GM18505 (cell line): ENCODE data around the gene NRF1.

ENCODE experiments used
- ATAC-seq: cut with Tn5 transposase; IDR thresholded peaks from one replicate; pipeline ENCODE4 v1.9.1; 2021; ENCODE audit not compliant: unreplicated experiment
- POLR2A ChIP-seq: IDR thresholded peaks from 4 replicates; pipeline ENCODE4 v1.6.1; 2011; ENCODE audit warnings: borderline replicate concordance; ENCODE audit not compliant: insufficient read depth, insufficient read length; ENCODE audit errors: extremely low read depth

NRF1 gene

DNA sequence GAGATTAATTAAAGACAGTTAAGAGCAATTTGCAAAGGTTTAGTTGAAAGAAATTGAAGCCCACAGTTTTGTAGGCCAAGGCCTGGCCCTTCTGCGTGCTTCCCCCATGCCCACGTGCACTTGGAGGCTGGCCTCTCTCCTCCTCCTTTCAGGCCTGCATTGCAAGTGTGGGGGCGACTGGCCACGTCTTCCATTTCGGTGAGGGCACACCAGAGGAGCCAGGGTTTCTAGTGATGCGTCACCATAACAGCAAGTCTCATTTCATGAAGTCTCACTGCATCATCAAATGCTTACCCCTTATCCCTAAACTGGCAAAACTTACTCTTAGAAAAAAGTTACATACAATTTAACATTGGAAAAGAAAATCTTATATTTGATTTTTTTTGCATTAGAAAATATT lies 141.2 kb downstream of the NRF1 start:
- no peak for ATAC-seq
- no peak for TF ChIP-seq POLR2A

DNA sequence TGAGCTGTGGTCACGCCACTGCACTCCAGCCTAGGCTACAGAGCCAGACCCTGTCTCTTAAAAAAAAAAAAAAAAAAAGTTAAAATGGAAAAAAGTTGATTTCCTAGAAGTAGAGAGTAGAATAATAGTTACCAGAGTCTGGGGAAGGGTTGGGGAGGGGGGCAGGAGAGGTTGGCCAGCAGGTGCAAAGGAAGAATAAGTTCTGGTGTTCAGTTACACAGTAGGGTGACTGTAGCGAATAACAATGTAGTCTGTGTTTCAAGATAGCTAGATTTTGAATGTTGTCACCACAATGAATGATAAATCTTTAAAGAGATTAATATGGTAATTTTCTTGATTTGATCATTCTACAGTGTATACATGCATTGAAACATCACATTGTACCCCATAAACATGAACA lies 142.9 kb downstream of the NRF1 start:
- TF ChIP-seq POLR2A, result no peak
- ATAC-seq, result no peak

DNA sequence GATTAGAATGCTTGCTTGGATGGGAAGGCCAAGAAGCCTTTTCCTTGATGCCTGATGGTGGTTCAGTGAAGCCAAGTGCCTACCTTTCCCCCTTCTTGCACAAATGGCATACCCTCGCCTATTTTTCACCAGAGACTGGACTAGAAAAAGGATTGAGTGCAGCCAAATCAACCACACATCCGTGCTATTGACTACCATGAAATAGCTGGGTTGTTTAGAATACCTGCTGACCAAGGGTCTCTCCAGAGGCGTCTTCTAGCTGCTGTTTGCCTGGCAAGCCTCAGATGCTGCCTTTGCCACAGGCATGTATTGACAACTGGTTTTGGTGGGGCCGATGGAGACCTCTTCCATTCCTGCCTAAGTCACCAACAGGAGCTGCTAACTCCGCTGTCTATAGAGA lies 146.5 kb downstream of the NRF1 start:
- ATAC-seq, result no peak
- no peak for TF ChIP-seq POLR2A

DNA sequence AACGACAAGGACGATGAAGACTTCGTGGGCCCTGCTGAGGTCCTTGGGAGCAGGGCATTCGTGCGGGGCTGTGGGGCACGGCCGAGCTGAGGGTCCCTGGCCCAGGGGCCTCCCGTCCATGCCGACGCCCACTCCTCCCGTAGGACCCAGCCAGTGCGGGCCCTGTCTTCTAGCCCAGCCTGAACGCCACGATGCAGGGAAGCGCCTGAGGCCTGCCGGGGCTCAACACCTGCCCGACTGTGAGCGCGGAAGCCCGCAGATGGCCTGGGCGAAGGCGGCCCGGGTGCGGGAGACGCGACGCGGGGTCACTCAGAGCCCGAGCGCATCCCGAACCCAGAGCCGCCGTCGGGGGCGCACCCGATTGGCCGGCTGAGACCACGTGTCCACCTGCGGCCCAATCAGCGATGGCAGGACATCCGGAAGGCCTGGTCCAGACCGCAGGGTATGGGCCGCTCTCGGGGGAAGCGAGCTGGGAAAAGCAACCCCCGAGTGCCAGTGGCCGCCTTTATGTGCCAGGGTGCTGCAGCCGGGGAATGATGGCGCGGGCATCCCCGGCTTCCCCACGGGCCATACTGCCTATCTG lies 151.0 kb downstream of the NRF1 start:
- no peak for ATAC-seq
- TF ChIP-seq POLR2A, result no peak

DNA sequence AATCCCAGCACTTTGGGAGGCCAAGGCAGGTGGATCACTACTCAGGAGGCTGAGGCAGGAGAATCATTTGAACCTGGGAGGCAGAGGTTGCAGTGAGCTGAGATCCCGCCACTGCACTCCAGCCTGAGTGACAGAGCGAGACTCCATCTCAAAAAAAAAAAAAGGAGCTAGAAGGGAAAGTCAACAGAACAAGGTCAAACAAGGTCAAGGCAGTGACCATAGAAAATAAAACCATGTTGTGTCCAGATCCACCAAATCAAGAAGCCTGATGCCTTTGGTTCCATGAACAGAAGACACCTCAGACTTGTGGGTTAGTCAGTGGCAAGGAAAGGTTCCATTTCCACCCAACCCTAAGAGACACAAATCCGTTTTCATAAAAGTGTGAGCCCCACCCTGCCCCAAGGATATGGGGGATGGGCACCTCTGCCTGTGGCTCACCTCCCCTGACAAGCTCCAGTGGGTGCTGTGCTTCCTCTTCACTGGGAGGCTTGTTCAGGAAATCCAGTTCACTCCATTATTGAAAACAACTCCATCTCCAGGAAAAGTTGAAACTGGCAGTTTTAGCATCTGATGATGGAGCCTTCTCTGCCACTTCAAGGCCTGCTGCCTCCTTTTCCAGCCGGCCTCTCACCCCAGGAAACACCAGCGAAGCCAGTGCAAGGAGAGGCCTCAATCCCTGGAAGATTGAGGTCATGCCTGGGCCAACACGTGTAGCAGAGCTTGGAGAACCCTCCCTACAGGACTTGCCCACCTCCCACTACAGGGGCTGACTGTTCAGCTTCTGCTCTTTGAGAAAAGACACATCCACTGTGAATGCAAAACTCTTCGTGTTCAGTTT lies 152.9 kb downstream of the NRF1 start:
- ATAC-seq, result no peak
- TF ChIP-seq POLR2A, result no peak

DNA sequence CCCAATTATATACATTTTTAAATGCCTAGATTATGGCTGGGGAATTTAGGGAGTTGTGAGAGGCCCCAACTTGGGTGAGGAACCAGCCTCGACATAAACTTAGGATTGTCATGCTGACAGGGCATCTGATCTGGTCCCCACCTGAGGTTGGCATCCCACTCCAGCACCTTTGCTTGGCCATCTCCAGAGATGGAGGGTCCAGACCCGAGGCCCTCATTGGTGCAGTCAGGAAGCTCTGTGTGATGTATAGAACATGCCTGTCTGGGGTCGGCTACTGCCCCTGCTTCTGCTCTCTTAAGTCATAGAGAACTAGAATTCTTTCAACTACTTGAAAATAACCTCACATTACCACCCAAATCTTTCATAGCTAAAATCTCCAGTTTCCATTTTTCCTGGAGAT lies 153.8 kb downstream of the NRF1 start:
- ATAC-seq, result no peak
- no peak for TF ChIP-seq POLR2A

DNA sequence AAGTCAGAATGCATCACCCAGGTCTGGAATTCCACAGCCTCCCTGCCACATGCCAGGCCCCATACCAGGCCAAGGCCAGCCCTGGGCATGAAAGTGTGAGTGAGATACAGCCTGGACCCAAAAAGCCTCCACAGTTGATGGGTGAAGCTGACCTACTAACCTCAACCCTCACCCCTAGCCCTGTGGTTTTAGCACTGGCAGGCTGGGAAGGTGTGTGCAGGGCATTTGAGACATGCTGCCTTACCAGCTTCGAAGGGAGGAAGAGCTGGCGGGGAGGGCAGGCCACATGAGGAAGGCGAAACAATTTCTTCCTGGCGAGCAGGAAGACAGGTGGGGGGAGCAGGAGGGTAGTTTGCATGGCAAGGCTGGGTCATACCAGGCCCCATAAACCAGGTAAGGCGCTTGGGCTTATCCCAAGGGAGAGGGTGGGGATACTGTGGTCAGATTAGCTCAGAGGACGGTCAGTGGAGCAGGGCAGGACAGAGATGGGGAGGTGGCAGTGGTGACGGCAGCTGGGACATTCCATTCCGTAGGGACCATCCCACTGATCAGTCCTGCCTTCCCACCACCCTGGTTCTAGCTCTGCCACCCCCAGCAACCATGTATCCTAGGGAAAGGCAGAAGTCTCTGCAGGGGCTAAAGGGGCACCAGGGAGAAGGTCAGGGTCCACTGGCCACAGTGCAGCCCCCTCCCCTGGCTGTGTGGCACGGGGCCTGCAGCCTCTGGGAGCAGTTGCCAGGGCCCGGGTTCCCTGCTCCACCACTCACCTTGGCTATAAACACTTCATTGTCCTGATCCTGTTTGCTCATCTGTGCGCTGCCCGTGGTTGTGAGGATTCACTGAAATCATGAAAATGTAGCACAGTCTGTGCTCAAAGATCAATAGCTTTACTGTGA lies 155.8 kb downstream of the NRF1 start:
- no peak for TF ChIP-seq POLR2A
- ATAC-seq, result no peak

DNA sequence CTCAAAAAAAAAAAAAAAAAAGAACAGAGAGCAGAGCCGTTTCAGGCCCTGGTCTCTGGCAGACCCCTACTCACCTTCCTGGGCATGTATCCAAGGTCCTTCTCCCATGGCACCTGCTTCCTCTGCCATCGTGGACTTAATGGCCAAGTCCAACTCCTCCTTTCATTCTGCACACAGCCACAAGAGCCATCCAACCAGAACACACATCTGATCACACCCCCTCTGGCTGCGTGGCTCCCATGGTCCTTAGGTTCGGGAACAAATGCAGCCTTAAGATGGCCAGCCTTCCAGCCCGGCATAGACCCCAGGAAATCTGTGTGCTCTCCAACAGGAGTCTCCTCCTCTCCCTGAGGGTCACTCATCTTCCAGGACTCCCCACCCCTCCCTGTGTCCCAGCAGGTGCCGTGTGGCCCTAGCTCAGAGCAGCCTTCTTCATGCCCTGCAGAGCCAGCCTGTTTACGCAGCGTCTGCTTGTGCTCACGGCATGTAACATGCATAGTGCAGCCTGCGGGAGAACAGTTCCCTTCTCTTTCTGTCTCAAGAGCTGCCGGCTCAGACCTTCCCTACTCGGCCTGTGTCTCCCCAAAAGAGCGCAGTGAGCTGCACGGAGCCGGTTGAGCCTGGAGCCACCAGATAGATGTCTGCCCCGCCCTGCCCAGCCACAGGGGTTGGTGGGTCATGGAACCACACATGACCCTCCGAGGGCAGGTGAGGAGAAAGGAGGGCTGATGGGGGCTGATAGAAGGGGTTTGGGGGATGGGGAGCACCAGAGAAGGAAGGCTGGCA lies 157.3 kb downstream of the NRF1 start:
- ATAC-seq, result no peak

DNA sequence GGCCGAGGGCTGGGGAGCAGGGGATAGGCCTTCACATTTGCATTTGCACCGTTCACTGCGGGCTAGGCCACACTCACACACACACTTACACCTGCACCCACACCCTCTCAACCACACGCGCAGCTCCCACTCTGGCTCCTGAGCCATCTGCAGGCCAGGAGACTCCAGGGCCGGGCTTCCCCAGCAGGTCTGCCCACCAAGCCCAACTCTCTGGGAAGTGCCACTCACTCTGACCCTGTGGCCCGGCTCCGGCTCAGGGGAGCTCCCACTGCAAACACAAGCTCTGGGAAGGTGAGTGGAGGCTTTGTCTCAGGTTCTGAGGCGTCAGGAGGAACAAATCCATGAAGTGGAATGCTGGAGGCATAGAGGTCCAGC lies 157.9 kb downstream of the NRF1 start:
- ATAC-seq, result no peak

More for the DNA sequence above, 157.3 kb downstream of the NRF1 start:
- no peak for TF ChIP-seq POLR2A

DNA sequence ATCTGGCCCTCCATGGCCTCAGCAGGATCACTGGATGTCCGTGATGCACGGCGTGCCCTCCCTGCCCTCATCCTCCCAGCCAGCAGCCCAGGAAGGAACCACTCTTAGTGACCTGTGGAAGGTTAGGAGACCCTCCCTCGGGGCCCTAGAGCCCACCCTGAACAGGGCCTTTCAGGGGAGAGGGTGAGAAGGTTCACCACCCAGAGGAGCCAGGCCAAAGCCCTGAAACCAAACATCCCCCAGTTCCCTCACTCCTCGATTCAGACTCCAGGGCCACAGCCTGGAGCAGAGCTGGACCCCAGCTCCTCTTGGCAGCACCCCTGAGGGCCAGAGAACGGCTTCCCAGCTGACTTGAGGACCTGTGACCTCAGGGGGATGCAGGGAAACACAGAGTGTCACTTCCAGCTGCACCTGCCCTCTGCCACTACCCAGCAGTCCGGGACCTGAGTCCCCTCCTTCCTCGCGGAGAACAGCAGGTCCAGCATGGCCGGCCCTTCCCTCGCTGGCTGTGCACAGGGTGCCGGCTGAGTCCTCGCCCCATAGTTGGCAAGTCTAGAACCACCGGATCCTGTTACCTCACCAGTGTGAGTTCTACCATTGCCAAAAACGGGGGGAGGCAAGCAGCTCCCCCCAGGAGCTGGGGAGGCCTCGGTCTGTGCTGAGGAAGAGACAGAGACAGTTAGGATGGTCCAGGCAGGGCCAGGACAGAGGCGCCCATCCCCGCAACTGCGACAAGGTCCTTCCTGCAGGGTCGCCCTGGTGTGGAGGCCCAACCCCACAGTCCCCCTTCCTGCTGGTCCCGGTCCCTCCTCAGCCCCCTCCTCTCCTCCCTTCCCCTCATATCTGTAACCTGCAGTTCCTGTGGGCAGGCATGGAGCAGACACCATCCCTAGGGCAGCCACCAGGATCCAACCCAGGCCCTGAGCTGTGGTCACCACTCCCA lies 158.6 kb downstream of the NRF1 start:
- ATAC-seq, result no peak
- no peak for TF ChIP-seq POLR2A

More for the DNA sequence above, 157.9 kb downstream of the NRF1 start:
- TF ChIP-seq POLR2A, result no peak

DNA sequence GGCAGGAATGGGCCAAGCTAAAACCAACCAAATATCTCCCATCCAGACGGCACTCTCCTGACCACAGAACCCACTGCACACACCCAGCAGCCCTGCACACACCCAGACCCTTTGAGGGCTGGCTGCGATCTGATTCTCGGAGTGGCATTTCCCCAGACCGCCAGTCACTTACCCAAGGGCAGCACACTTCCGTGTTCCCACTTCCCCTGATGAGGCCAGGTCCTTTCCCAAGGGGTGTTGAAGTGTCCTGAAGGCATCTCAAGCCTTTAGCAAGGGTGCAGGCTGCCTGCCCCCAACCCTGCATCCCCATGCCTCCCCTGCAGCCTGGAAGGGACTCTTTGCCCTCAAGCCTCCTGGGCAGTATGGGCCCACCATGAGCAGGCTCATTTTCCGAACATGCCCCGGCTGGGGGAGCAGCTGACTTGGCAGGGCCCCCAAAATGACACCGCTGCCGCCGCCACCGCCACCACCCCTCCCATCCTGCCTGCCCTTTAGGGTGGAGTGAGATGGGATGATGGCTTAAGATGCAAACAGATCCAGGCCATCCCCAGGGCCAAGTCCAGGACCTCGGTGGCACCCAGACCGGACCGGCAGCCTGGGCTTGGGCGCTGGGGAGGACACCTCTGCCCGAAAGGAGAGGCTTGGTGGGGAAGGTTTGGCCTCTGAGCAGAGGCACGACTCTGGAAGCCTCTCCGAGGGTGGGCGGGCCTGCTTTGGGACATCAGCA lies 159.8 kb downstream of the NRF1 start:
- ATAC-seq, result no peak
- no peak for TF ChIP-seq POLR2A

DNA sequence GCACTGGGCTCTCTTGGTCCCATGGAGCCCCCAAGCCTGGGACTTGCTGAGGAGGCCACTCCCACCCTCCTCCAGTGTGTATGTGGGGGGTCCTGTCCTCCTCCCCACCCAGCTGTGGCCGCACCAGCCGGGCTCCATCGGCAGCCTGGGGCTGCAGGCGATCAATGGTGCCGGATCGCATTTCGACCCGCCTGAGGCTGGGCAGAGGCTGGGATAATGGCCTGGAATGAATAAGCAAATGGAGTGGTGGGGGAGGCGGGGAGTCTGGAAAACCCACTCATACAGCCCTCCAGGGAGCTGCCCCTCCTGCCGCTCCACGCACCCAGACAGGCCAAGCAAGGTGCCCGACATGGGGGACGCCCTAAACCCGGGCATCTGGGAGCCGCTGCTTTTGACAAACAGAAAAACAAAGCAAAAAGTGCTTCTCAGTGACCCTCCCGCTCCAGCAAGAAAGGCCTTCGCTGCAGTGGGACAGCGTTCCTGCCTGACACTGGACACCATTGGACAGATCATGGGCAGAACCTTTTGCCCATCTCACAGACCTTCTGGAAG lies 160.5 kb downstream of the NRF1 start:
- no peak for TF ChIP-seq POLR2A
- ATAC-seq, result no peak
